ENCODE data around the gene CLCN1.

GRCh38 chr7:143345428-143345900, 29.6 kb downstream of the CLCN1 start:
- TF ChIP-seq CTCF (conservative IDR thresholded peaks at IDR 0.05; ENCODE audit: low read depth, low read length) (no peak), EZH2phosphoT487 (IDR thresholded peaks at IDR 0.05; ENCODE audit: borderline replicate concordance, low read length) (no peak)
